GM19438 (cell line): Measurements from ENCODE around the gene TBL1X.
"Not testable (repeated sequence)": the region's sequence is repeated elsewhere in the genome, so short reads cannot be mapped to it uniquely, and the experiment has no call there.

Experiments
- ATAC-seq: cut with Tn5 transposase; IDR thresholded peaks from one replicate; pipeline ENCODE4 v1.9.1; 2021; ENCODE audit warnings: low read depth; ENCODE audit not compliant: unreplicated experiment

Gene TBL1X

GRCh38 chrX:9464435-9465371 lies at the start of gene TBL1X:
TBL1X (plus strand) TSS chrX:9465058; CDS start chrX:9653587, 188,529 bp downstream.
- ATAC-seq: no peak

GRCh38 chrX:9416562-9417348 lies 48.1 kb upstream of the TBL1X start:
- no peak for ATAC-seq

GRCh38 chrX:9418262-9418661 lies 46.6 kb upstream of the TBL1X start:
- ATAC-seq: no peak

GRCh38 chrX:9420275-9421265 lies 44.3 kb upstream of the TBL1X start:
- no peak for ATAC-seq

GRCh38 chrX:9429767-9430166 lies 35.1 kb upstream of the TBL1X start:
- no peak for ATAC-seq

- ATAC-seq: no peak
Observed at GRCh38 chrX:9430346-9430921, 34.4 kb upstream of the TBL1X start.

GRCh38 chrX:9431281-9431680 lies 33.6 kb upstream of the TBL1X start:
- ATAC-seq: no peak

- ATAC-seq: no peak
Observed at GRCh38 chrX:9433596-9433995, 31.3 kb upstream of the TBL1X start.

GRCh38 chrX:9434051-9434550 lies 30.8 kb upstream of the TBL1X start:
- ATAC-seq: no peak

- not testable (repeated sequence) for ATAC-seq
Observed at GRCh38 chrX:9435086-9435485, 29.8 kb upstream of the TBL1X start.

GRCh38 chrX:9436812-9437211 lies 28.0 kb upstream of the TBL1X start:
- no peak for ATAC-seq

- no peak for ATAC-seq
Observed at GRCh38 chrX:9438933-9439494, 25.8 kb upstream of the TBL1X start.

- no peak for ATAC-seq
Observed at GRCh38 chrX:9440116-9440844, 24.6 kb upstream of the TBL1X start.

GRCh38 chrX:9442056-9442455 lies 22.8 kb upstream of the TBL1X start:
- ATAC-seq: no peak

GRCh38 chrX:9443327-9443726 lies 21.5 kb upstream of the TBL1X start:
- ATAC-seq: no peak

GRCh38 chrX:9447906-9448305 lies 17.0 kb upstream of the TBL1X start:
- ATAC-seq: no peak

GRCh38 chrX:9456250-9457074 lies 8.4 kb upstream of the TBL1X start:
- ATAC-seq: no peak

- ATAC-seq: not testable (repeated sequence)
Observed at GRCh38 chrX:9458034-9458433, 6.8 kb upstream of the TBL1X start.
